Measurements from ENCODE around the gene CMTM5. TPM values are rescaled to one million over a fixed set of nuclear protein-coding genes. Genes with fewer than 3 reads are reported as not detected.

CMTM5 gene
- total RNA-seq, 1 donor from 2014 or later: not detected

- DNase-seq (ENCODE audit: extremely low spot score, unreplicated experiment): peak; percentile 3
- Mint-ChIP-seq H3K27ac (ENCODE audit: unreplicated experiment) (peak overlapping the region; percentile 67), H3K27me3 (ENCODE audit: unreplicated experiment) (no peaks in the 10 kb centered on the region), H3K36me3 (ENCODE audit: unreplicated experiment) (peaks cover 14% of the 10 kb centered on the region), H3K4me3 (ENCODE audit: unreplicated experiment) (no peak overlapping the region), H3K9me3 (ENCODE audit: unreplicated experiment) (no peaks in the 10 kb centered on the region), H3K4me1 (ENCODE audit: unreplicated experiment) (peaks cover 26% of the 10 kb centered on the region)
- no peak for TF ChIP-seq CTCF (IDR thresholded peaks at IDR 0.05)
Measured at GRCh38 chr14:23361320-23361719, 15.5 kb upstream of the CMTM5 start.

DNA sequence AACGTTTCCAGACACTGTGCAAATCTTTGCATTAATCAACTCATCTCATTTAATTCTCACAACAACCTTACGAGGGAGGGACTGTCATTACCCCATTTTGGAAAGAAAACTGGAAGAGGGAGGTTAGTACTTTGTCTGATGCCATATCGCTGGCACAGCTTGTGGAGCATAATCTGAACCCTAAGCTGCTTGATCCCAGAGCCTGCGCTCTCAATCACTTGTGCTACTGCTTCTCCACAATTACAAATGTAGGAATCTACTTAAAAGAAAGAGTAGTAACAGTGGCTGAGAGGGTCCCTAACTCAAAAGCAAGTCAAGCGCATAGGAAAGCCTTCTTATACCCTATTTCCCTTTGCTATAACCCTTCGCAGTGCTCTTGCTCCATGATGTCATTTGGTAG, 15.1 kb upstream of the CMTM5 start:
- H3K4me3 Mint-ChIP-seq (ENCODE audit: unreplicated experiment): no peak overlapping the region
- H3K27me3 Mint-ChIP-seq (ENCODE audit: unreplicated experiment): no peaks in the 10 kb centered on the region
- no peaks in the 10 kb centered on the region for H3K9me3 Mint-ChIP-seq (ENCODE audit: unreplicated experiment)
- DNase-seq (ENCODE audit: extremely low spot score, unreplicated experiment): no peak
- H3K27ac Mint-ChIP-seq (ENCODE audit: unreplicated experiment): peak overlapping the region; percentile 67
- no peak for TF ChIP-seq CTCF (IDR thresholded peaks at IDR 0.05)
- H3K4me1 Mint-ChIP-seq (ENCODE audit: unreplicated experiment): peaks cover 29% of the 10 kb centered on the region
- peaks cover 11% of the 10 kb centered on the region for H3K36me3 Mint-ChIP-seq (ENCODE audit: unreplicated experiment)

- H3K4me1 Mint-ChIP-seq (ENCODE audit: unreplicated experiment): peaks cover 33% of the 10 kb centered on the region
- H3K9me3 Mint-ChIP-seq (ENCODE audit: unreplicated experiment): no peaks in the 10 kb centered on the region
- peak; percentile 26 for TF ChIP-seq CTCF (IDR thresholded peaks at IDR 0.05)
- peaks cover 10% of the 10 kb centered on the region for H3K36me3 Mint-ChIP-seq (ENCODE audit: unreplicated experiment)
- no peak for DNase-seq (ENCODE audit: extremely low spot score, unreplicated experiment)
- H3K27ac Mint-ChIP-seq (ENCODE audit: unreplicated experiment): no peak overlapping the region
- H3K4me3 Mint-ChIP-seq (ENCODE audit: unreplicated experiment): no peak overlapping the region
- no peaks in the 10 kb centered on the region for H3K27me3 Mint-ChIP-seq (ENCODE audit: unreplicated experiment)
Measured at GRCh38 chr14:23362200-23362599, 14.6 kb upstream of the CMTM5 start.

- Mint-ChIP-seq H3K4me3 (ENCODE audit: unreplicated experiment) (peak overlapping the region; percentile 88), H3K36me3 (ENCODE audit: unreplicated experiment) (peaks cover 10% of the 10 kb centered on the region), H3K27ac (ENCODE audit: unreplicated experiment) (peak overlapping the region; percentile 97), H3K27me3 (ENCODE audit: unreplicated experiment) (peaks cover 5% of the 10 kb centered on the region), H3K9me3 (ENCODE audit: unreplicated experiment) (no peaks in the 10 kb centered on the region), H3K4me1 (ENCODE audit: unreplicated experiment) (peaks cover 33% of the 10 kb centered on the region)
- no peak for DNase-seq (ENCODE audit: extremely low spot score, unreplicated experiment)
- no peak for TF ChIP-seq CTCF (IDR thresholded peaks at IDR 0.05)
Measured at GRCh38 chr14:23364164-23365035, 12.4 kb upstream of the CMTM5 start.

- no peak for TF ChIP-seq CTCF (IDR thresholded peaks at IDR 0.05)
- Mint-ChIP-seq H3K36me3 (ENCODE audit: unreplicated experiment) (peaks cover 8% of the 10 kb centered on the region), H3K4me3 (ENCODE audit: unreplicated experiment) (peak within 1 kb of the TSS; percentile 88), H3K27me3 (ENCODE audit: unreplicated experiment) (peaks cover 5% of the 10 kb centered on the region), H3K4me1 (ENCODE audit: unreplicated experiment) (peaks cover 33% of the 10 kb centered on the region), H3K27ac (ENCODE audit: unreplicated experiment) (peak within 1 kb of the TSS; percentile 97), H3K9me3 (ENCODE audit: unreplicated experiment) (no peaks in the 10 kb centered on the region)
- DNase-seq (ENCODE audit: extremely low spot score, unreplicated experiment): no peak
Measured at GRCh38 chr14:23365036-23365731, 11.7 kb upstream of the CMTM5 start, which contains the start of gene EFS. Gene EFS, minus strand, starts transcription at chr14:23365172. Its CDS starts 147 bp downstream, at chr14:23365025.

All from osteocyte (in vitro differentiated cells).